ENCODE data around the gene SRRM1. TPM values are rescaled to one million over a fixed set of nuclear protein-coding genes. Genes with fewer than 3 reads are reported as not detected.
"Not testable (repeated sequence)": the region's sequence is repeated elsewhere in the genome, so short reads cannot be mapped to it uniquely, and the experiment has no call there.

Gene SRRM1
- total RNA-seq, 1 donor from 2014 or later, result 242 TPM

DNA sequence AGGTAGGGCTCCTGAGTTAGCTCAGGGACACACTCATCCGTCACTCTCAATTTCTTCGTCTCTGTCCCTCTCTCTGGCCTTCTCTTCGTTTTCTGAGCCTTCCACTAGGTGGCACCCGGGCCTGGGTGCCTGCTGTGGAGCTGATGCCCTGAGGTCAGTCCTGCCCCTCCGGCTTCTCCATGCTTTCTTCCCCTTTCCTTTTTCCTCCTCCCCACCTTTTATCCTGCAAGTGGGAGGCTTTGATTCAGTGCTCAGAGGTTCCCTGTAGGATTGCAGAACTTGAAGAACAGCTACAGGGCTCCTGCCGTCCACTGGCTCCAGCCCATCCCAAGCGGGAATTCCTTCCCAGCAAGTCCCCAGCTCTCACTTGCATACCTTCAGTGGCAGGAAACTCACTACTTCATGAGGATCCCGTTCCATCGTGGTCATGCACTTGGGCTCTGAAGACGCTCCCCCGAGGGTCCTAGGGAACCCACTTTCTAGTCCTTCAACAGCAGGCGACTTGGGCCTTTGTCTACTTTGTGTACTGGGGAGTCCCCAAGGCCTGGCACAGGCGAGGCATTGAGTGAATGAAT lies 45.6 kb downstream of the SRRM1 start:
- Mint-ChIP-seq H3K4me3 (no peak overlapping the region), H3K9me3 (no peaks in the 10 kb centered on the region), H3K4me1 (ENCODE audit: low read depth) (no peaks in the 10 kb centered on the region), H3K36me3 (ENCODE audit: low read depth) (no peaks in the 10 kb centered on the region), H3K27me3 (ENCODE audit: insufficient read depth) (peaks cover 6% of the 10 kb centered on the region), H3K27ac (no peak overlapping the region)
- peak; percentile 35 for DNase-seq (ENCODE audit: low spot score)
- intact Hi-C loops (cut with micrococcal nuclease), result loop anchor here (2.0 to 5.0 kb wide), 2 partner anchors 142 to 519 kb away; no protein-coding TSS in a partner anchor

GRCh38 chr1:24691051-24691450 lies 47.9 kb downstream of the SRRM1 start:
- no peak overlapping the region for H3K4me3 Mint-ChIP-seq

GRCh38 chr1:24692351-24692980 lies 49.4 kb downstream of the SRRM1 start:
- no peak overlapping the region for H3K27ac Mint-ChIP-seq
- intact Hi-C loops (cut with micrococcal nuclease), result no loop called here
- DNase-seq (ENCODE audit: low spot score), result no peak
- H3K27me3 Mint-ChIP-seq (ENCODE audit: insufficient read depth), result peaks cover 11% of the 10 kb centered on the region
- H3K4me1 Mint-ChIP-seq (ENCODE audit: low read depth), result peaks cover 17% of the 10 kb centered on the region
- no peak overlapping the region for H3K4me3 Mint-ChIP-seq
- H3K9me3 Mint-ChIP-seq, result no peaks in the 10 kb centered on the region
- H3K36me3 Mint-ChIP-seq (ENCODE audit: low read depth), result no peaks in the 10 kb centered on the region

More at GRCh38 chr1:24691051-24691450, 47.9 kb downstream of the SRRM1 start:
- Mint-ChIP-seq H3K36me3 (ENCODE audit: low read depth) (no peaks in the 10 kb centered on the region), H3K27ac (no peak overlapping the region), H3K27me3 (ENCODE audit: insufficient read depth) (peaks cover 11% of the 10 kb centered on the region), H3K9me3 (no peaks in the 10 kb centered on the region), H3K4me1 (ENCODE audit: low read depth) (peaks cover 13% of the 10 kb centered on the region)
- intact Hi-C loops (cut with micrococcal nuclease), result no loop called here
- no peak for DNase-seq (ENCODE audit: low spot score)

DNA sequence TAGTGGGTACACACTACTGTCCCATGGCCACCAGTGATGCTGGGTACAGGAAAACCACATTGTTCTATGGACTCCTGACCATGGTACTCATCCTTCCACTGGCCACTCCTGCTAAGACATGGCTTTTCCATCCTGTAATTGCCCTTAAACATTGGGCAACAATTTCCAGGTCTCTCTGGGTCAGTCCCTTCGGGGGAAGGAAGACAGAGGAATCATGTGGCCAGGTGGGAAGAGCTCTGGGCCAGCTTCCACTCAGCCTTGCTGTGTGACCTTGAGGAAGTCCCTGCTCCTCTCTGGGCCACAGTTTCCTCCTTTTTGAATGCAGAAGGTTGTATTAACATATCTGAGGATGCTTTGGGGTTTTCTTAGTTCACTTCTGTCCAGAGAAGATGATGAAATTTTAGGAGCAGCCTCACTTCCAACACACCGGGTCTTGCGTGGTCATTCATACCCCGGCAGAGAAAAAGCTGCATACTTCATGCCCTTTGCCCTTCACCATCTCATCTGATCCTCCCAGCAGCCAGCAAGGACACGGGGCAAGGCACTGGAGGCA lies 50.8 kb downstream of the SRRM1 start:
- Mint-ChIP-seq H3K27me3 (ENCODE audit: insufficient read depth) (peaks cover 11% of the 10 kb centered on the region), H3K9me3 (no peaks in the 10 kb centered on the region), H3K36me3 (ENCODE audit: low read depth) (no peaks in the 10 kb centered on the region), H3K27ac (no peak overlapping the region), H3K4me3 (no peak overlapping the region), H3K4me1 (ENCODE audit: low read depth) (peaks cover 17% of the 10 kb centered on the region)
- intact Hi-C loops (cut with micrococcal nuclease), result no loop called here
- DNase-seq (ENCODE audit: low spot score), result no peak

DNA sequence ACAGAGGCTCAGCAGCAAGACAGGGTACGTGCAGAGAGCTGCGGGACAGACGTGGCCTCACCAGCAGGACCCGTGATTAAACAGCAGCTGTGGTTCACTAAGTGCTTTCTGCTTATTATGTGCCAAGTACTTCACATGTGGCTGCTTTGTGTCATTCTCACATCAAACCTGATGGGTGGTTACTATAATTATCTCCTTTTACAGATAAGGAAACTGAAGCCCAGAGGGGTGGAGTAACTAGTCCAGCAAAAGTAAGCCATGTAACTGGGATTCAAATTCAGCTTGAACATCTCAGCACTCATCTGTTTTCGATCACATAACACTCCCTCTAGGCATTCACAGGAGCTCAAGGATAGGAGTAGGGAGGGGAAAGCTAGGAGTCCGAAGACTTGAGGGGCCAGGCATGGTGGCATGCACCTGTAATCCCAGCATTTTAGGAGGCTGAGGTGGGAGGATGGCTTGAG lies 51.3 kb downstream of the SRRM1 start:
- H3K4me3 Mint-ChIP-seq, result no peak overlapping the region
- intact Hi-C loops (cut with micrococcal nuclease), result no loop called here
- H3K4me1 Mint-ChIP-seq (ENCODE audit: low read depth), result peaks cover 17% of the 10 kb centered on the region
- H3K27ac Mint-ChIP-seq, result no peak overlapping the region
- no peak for DNase-seq (ENCODE audit: low spot score)
- H3K9me3 Mint-ChIP-seq, result no peaks in the 10 kb centered on the region
- no peaks in the 10 kb centered on the region for H3K36me3 Mint-ChIP-seq (ENCODE audit: low read depth)
- peaks cover 15% of the 10 kb centered on the region for H3K27me3 Mint-ChIP-seq (ENCODE audit: insufficient read depth)

DNA sequence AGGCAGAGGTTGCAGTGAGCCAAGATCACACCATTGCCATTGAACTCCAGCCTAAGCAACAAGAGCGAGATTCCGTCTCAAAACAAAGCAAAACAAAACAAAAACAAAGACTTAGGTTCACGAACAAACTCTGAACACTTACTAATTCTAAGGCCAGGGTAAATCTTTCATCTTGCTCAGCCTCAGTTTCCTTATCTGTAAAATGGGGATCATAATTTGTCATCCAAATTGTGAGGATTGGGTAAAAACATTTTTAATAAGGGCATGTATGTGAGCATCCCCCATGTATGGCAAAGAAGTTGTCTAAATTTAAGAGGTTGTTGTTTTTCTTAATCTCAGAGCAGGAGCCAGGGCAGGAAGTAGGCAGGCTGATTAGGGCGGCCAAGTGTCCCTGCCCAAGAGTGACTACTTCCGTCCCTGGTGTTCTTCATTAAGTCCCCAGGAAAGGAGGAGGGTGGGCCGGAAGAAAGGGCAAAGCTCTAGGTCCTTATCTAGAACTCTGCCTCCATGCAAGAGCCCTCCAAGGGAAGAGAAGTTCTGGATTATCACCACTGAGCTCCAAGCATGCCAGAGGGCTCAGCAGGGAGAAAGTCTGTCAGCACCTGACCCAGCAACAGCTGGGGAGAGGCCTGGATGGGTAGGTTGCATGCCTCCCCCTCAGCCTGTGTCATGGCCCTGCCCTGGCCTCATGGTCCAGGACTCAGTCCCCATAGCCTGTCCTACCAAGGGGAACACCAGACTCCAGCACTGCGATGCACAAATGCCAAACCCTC lies 52.3 kb downstream of the SRRM1 start:
- intact Hi-C loops (cut with micrococcal nuclease), result no loop called here
- DNase-seq (ENCODE audit: low spot score), result no peak
- Mint-ChIP-seq H3K27me3 (ENCODE audit: insufficient read depth) (peaks cover 15% of the 10 kb centered on the region), H3K4me3 (no peak overlapping the region), H3K4me1 (ENCODE audit: low read depth) (peaks cover 17% of the 10 kb centered on the region), H3K9me3 (no peaks in the 10 kb centered on the region), H3K36me3 (ENCODE audit: low read depth) (no peaks in the 10 kb centered on the region), H3K27ac (no peak overlapping the region)

GRCh38 chr1:24696041-24696755 lies 53.1 kb downstream of the SRRM1 start:
- DNase-seq (ENCODE audit: low spot score), result no peak
- no peaks in the 10 kb centered on the region for H3K36me3 Mint-ChIP-seq (ENCODE audit: low read depth)
- intact Hi-C loops (cut with micrococcal nuclease), result no loop called here
- H3K4me1 Mint-ChIP-seq (ENCODE audit: low read depth), result peaks cover 17% of the 10 kb centered on the region
- H3K27ac Mint-ChIP-seq, result no peak overlapping the region
- H3K4me3 Mint-ChIP-seq, result no peak overlapping the region
- peaks cover 13% of the 10 kb centered on the region for H3K27me3 Mint-ChIP-seq (ENCODE audit: insufficient read depth)
- H3K9me3 Mint-ChIP-seq, result no peaks in the 10 kb centered on the region

GRCh38 chr1:24696756-24697330 lies 53.7 kb downstream of the SRRM1 start:
- Mint-ChIP-seq H3K36me3 (ENCODE audit: low read depth) (no peaks in the 10 kb centered on the region), H3K4me1 (ENCODE audit: low read depth) (peaks cover 17% of the 10 kb centered on the region), H3K9me3 (no peaks in the 10 kb centered on the region), H3K4me3 (no peak overlapping the region), H3K27me3 (ENCODE audit: insufficient read depth) (peaks cover 11% of the 10 kb centered on the region), H3K27ac (no peak overlapping the region)
- DNase-seq (ENCODE audit: low spot score), result no peak
- intact Hi-C loops (cut with micrococcal nuclease), result no loop called here

GRCh38 chr1:24697453-24698001 lies 54.4 kb downstream of the SRRM1 start:
- H3K27ac Mint-ChIP-seq; H3K36me3 Mint-ChIP-seq (ENCODE audit: low read depth); H3K4me3 Mint-ChIP-seq; DNase-seq (ENCODE audit: low spot score); H3K9me3 Mint-ChIP-seq; intact Hi-C loops (cut with micrococcal nuclease): not testable (repeated sequence)
- Mint-ChIP-seq H3K27me3 (ENCODE audit: insufficient read depth) (peaks cover 11% of the 10 kb centered on the region), H3K4me1 (ENCODE audit: low read depth) (peaks cover 17% of the 10 kb centered on the region)

DNA sequence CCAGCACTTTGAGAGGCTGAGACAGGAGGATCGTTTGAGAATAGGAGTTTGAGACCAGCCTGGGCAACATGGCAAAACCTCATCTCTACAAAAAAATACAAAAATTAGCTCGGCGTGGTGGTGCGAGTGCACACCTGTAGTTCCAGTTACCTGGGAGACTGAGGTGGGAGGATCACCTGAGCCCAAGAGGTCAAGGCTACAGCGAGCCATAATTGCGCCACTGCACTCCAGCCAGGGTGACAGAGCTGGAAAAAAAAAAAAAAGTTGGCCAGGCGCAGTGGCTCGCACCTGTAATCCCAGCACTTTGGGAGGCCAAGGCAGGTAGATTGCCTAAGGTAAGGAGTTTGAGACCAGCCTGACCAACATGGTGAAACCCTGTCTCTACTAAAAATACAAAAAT lies 55.2 kb downstream of the SRRM1 start:
- H3K4me3 Mint-ChIP-seq; H3K36me3 Mint-ChIP-seq (ENCODE audit: low read depth); intact Hi-C loops (cut with micrococcal nuclease); H3K27ac Mint-ChIP-seq; H3K27me3 Mint-ChIP-seq (ENCODE audit: insufficient read depth); DNase-seq (ENCODE audit: low spot score); H3K9me3 Mint-ChIP-seq: not testable (repeated sequence)
- peaks cover 17% of the 10 kb centered on the region for H3K4me1 Mint-ChIP-seq (ENCODE audit: low read depth)

DNA sequence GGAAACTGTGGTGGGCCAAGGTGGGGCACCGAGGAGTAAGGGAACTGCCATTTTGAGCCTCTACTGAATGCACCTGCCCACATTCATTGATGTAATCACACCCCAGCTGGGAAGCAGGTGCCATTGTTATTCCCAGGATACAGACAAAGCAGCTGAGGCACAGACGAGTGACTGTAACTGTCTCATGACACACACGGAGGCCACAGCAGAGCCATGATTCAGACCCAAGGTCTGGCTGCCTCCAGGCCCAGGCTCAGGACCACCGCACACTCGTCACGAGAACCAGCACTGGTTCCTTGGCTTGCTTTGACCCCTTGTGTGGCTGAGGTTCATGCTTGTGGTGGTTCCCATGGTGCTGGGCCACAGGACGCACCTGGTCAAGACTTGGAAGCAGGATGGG lies 56.5 kb downstream of the SRRM1 start:
- no peaks in the 10 kb centered on the region for H3K36me3 Mint-ChIP-seq (ENCODE audit: low read depth)

More for the DNA sequence above, 56.5 kb downstream of the SRRM1 start:
- Mint-ChIP-seq H3K27me3 (ENCODE audit: insufficient read depth) (peaks cover 7% of the 10 kb centered on the region), H3K4me1 (ENCODE audit: low read depth) (peaks cover 9% of the 10 kb centered on the region), H3K4me3 (no peak overlapping the region), H3K9me3 (no peaks in the 10 kb centered on the region), H3K27ac (no peak overlapping the region)
- intact Hi-C loops (cut with micrococcal nuclease), result no loop called here
- DNase-seq (ENCODE audit: low spot score), result no peak
